GM21786 (cell line): ENCODE data around the gene CACNA1G.
A peak's percentile ranks its signal among the peaks of the same experiment; 100 is the strongest.

ENCODE experiments used
- ATAC-seq: cut with Tn5 transposase; IDR thresholded peaks from one replicate; pipeline ENCODE4 v1.9.1; 2021; ENCODE audit not compliant: unreplicated experiment

CACNA1G gene

DNA sequence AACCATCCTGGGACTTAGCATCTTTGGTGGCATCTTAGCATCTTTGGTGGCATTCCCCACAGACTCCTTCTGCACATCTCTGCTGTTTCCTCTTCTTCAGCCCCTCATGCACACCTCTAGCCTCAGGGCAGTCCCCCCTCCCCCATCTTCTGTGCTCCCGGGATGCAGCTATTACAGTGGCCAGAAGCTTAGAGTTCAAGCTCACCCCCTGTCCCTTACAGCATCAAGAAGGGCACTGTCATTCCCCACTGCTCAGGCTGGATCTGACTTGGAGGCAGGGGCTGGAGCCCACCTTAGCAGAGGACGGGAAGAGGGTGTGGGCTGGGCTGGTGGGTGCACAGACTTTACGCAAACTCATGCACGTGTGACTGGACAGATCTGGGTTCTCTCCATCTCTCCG lies 27.3 kb upstream of the CACNA1G start:
- ATAC-seq = no peak

DNA sequence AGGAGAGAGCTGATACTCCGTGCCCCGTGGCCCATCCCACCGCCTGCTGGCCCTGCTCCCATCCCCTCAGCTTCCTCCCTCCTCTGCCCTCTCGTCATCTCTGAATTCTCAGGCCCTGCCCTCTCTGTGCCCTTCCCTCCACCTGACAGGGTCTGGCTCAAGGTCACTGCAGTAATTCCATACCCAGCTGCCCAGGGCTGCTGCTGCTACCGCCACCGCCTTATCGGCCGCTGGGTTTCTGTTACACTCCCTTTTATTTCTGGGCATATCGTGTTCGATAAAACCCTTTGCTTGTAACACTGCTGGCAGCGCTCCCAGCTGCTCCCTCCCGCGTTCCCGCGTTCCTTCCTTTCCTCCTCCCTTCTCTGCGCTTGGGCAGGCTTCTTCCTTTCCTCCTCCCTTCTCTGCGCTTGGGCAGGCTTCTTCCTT lies 26.8 kb upstream of the CACNA1G start:
- no peak for ATAC-seq

DNA sequence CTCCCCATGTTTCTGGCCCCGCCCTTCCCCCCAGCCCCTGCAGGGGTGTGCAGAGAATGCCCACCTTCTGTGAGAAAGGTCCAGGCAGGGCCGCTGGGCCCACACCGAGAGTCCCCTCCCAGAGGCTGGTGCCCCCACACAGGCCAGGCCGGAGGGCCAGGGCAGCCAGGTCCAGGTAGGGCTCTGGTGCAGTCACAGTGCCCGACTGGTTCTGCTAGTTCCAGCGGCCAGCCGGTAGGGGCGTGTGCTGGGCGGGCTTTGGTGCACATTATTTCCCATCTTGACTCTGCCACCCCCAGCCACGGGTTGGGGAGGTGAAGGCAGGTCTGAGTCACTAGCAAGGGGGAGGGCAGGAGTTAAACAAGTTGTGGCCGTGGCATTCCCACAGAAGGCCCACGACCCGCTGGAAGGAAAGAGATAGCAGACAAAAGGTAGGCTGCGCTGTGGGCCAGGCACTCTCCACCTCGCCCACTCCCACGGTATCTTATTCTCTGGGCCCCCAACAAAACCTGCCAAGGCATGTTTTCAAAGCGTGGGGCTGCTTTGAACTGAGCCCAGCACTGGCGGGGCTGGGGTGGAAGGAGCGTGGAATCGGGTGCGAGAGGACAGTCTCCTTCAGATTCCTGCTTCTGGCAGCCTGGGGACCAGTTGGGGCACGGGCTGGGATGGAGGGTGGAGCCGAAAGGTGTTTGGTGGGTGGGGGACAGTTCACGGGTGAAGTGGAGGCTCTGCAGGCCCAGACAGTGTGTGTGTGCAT lies 26.1 kb upstream of the CACNA1G start:
- ATAC-seq = no peak

DNA sequence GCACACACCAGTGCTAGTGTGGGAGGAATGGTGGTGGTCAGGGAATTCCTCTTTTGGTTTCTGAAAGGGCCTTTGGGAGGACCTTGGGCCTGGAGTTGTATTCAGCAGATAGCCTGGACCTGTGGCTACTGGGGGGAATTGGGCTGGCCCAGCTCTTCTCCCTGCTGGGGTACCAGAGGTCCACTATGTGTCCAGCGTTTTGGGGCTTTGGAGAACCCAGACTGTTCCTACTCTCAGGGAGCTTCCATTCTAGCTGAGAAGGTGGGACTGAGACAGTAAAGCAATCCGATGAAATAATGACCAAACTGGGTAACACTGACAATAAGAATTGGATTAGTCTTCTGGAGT lies 25.6 kb upstream of the CACNA1G start:
- no peak for ATAC-seq

DNA sequence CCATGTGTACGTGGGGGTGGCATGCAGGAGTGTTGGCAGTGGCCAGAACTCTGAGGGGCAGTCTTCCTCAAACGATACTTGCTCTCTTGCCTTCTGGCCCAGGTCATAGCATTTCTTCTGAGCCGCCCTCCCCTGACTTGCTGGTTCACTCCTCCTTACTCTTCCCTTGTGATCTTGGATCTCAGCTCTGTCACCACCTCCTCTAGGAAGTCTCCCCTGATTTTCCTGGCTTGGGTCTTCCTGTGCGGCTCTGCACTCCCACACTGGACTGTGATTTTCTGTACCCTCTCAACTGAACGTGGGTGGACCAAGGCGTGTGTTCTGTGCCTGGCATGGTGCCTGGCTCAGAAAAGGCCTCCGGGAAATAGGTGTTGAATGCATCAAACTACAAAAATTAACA lies 25.1 kb upstream of the CACNA1G start:
- no peak for ATAC-seq

DNA sequence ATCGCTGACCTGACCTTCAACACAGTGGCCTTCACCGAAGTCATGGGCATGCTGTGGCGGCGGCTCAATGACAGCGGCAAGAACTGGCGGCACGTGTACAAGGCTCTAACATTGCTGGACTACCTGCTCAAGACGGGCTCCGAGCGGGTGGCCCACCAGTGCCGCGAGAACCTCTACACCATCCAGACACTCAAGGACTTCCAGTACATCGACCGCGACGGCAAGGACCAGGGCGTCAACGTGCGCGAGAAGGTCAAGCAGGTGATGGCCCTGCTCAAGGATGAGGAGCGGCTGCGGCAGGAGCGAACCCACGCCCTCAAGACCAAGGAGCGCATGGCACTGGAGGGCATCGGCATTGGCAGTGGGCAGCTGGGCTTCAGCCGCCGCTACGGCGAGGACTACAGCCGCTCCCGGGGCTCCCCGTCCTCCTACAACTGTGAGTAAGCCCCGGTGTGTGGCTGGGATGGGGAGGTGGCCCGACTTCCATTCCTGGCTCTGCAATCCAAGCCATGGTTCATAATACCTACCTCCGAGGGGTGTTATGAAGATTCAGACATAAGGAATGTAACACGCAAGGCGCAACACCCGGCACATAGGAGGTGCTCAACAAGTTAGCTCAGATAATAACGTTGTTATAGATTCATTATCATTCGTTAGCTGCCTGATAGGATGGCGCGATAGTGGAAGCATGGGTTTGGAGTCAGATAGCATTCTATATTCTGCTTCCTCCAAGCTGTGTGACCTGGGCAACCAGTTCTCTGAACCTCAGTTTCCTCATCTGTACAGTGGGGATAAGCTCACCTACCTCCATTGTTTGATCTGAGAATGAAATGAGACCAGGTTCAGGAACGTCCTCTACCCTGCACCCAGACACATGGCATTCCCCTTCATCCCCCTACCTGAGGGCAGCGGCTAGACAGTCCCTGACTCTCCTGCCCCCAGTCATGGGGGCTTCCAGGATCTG lies 23.6 kb upstream of the CACNA1G start:
- no peak for ATAC-seq

DNA sequence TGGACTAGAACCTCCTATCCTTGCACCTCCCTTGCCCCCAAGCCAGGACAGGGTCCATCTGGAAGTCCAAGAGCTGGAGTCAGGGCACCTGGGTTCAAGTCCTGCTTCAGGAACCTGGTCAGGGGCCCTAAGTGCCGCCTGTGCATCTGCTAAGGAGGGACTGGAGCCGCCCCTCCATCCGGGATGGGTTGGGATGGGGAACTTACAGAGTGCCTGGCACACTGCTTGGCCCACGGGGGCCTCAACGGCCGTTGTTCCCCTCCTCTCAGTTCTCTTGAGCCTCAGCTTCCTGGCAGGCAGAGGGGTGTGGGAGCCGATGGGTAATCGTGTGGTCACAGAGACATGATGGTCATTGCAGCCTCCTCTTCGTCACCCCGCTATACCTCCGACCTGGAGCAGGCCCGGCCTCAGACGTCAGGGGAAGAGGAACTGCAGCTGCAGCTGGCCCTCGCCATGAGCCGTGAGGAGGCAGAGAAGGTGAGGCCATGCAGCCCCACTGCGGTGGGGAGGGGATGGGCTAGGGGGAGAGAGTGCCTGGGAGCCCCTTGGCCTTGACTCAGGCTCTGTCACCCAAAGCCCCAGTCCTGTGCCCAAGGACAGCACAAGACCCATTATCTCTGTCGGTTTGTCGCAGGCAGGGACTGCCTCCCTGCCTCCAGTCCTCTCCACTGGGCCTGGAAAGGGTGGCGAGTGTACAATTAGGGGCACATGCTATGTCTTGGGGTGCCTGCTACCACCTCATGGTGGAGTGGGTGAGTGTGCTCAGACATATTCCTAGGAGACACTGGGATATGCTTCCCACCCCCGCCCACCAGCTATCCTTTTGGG lies 22.6 kb upstream of the CACNA1G start:
- no peak for ATAC-seq

DNA sequence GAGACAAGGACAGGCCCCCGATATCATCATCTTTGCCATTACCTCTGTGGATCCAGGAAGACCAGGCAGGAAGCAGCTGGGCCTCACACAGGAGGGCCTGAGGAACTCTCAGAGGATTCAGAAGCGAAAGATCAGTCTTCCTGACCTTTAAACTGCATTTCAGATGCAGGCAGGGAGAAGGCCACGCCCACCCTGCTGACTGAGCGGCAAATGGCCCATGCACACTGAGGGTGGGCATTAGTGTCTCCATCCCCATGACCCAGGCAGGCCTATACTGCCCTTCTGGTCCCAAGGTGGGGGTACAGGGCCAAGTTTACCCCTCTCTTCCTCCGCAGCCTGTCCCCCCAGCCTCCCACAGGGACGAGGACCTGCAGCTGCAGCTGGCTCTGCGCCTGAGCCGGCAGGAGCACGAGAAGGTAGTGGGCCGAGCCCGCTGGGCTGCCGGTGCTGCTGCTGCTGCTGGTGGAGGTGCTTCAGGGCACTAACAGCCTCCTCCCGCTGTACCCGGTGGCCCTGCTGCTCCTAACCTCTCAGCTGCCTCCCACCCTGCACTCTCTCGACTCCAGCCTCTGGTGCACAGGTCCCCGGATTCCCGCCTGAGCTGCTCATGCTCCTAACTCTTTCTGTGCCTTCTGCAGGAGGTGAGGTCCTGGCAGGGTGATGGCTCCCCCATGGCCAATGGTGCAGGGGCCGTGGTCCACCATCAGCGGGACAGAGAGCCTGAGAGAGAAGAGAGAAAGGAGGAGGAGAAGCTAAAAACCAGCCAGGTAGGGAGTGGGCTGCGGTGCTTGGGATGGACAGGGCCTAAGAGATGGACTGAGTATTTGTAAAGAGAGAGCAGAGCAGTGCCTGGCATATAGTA lies 21.7 kb upstream of the CACNA1G start:
- no peak for ATAC-seq

DNA sequence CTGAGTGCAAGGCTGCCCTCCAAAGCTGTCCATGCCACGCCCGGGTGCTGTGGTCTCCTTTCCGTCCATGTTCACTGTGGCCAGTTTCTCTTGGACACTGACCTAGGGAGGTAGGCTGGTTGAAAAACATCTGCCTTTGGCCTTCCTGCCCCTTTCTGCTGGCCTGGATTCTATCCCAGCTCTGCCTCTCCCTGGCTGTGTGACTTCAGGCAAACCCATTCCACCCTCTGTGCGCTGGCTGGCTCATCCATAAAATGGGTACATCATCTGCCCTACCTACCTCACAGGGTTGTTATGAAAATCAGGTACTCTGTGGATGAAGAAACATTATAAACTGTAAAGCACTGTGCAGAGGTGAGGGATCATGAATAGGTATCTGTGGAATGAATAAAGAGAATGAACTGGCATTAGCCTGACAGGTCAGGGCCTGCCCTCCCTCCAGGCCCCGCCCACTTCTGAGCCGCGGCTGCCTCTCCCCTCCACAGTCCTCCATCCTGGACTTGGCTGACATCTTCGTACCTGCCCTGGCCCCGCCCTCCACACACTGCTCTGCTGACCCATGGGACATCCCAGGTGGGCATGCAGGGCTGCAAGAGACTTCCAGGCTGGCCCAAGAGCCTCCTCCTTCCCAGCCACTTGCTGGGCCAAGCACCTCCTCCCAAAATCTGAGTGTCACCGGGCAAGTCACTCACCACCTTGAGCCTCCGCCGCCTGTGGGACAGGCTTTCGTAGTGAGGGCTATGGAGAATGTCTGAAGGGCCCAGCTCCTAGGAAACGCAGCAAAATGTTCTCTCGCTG lies 20.6 kb upstream of the CACNA1G start:
- no peak for ATAC-seq

DNA sequence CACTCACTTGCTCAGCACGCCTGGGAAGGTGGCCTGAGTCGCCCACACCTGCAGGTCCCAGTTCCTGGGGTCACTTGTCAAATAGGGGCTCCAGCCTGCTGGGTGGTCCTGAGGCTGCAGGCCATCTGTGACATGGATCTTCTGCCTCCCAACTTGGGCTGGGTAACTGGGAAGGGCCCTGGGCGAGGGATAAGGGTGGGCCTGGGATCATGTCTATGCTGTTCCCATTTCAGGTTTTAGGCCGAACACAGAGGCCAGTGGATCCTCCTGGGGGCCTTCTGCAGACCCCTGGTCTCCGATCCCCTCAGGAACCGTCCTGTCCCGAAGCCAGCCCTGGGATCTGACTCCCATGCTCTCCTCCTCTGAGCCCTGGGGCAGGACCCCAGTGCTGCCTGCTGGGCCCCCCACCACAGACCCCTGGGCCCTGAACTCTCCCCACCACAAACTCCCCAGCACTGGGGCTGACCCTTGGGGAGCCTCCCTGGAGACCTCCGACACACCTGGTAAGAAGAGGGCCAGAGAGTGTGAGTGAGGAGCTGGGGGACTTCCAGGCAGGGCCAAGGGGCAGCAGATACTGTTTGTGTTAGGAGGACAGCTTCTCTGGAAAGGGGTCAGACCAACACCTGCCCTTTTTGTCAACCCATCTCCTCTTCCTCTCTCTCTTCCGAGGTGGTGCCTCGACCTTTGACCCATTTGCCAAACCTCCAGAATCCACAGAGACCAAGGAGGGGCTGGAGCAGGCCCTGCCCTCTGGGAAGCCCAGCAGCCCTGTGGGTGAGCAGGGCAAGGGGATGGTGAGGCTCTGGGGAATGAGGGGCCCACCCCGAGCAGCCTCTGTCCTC lies 19.7 kb upstream of the CACNA1G start:
- ATAC-seq = no peak

DNA sequence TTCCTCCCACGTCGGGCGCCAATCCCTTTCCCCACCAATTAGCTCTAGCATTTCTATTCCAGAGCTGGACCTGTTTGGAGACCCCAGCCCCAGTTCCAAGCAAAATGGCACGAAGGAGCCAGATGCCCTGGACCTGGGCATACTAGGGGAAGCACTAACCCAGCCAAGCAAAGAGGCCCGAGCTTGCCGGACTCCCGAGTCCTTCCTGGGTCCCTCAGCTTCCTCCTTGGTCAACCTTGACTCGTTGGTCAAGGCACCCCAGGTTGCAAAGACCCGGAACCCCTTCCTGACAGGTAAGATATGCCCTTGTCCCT lies 19.2 kb upstream of the CACNA1G start:
- peak; percentile 8 for ATAC-seq

DNA sequence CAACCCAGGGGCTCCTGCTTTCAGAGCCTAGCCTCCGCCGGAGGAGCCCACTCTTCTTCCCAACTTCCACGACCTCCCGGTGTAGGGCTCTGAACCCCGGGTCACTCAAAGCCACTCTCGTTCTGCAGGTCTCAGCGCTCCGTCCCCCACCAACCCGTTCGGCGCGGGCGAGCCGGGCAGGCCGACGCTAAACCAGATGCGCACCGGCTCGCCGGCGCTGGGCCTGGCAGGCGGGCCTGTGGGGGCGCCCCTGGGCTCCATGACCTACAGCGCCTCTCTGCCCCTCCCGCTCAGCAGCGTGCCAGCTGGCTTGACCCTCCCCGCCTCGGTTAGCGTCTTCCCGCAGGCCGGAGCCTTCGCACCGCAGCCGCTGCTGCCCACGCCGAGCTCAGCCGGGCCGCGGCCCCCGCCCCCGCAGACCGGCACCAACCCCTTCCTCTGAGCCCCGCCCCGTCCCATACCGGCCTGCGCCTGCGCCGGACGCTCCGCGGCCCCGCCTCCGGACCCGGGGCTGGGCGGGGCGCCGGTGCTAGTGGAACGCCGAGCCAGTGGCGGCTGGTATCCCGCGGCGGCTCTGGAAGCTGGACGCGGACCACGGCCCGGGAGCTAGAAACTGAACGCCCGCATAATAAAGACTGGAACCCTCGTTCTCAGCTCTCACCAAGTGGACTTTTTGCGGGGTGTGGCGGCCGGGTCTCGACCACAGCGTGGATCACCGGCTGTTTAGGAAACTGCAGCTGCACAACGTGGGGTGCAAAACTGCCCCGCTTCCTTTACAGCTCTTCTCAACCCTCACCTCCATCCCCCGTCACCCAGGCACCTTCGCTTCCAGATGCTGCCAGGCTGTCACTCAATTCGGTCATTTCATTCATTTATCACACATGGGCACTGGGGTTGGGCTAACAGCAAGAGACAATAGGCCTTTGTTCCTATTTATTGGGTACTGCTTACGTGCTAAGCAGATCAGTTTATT lies 18.5 kb upstream of the CACNA1G start:
- ATAC-seq = peak; percentile 76

DNA sequence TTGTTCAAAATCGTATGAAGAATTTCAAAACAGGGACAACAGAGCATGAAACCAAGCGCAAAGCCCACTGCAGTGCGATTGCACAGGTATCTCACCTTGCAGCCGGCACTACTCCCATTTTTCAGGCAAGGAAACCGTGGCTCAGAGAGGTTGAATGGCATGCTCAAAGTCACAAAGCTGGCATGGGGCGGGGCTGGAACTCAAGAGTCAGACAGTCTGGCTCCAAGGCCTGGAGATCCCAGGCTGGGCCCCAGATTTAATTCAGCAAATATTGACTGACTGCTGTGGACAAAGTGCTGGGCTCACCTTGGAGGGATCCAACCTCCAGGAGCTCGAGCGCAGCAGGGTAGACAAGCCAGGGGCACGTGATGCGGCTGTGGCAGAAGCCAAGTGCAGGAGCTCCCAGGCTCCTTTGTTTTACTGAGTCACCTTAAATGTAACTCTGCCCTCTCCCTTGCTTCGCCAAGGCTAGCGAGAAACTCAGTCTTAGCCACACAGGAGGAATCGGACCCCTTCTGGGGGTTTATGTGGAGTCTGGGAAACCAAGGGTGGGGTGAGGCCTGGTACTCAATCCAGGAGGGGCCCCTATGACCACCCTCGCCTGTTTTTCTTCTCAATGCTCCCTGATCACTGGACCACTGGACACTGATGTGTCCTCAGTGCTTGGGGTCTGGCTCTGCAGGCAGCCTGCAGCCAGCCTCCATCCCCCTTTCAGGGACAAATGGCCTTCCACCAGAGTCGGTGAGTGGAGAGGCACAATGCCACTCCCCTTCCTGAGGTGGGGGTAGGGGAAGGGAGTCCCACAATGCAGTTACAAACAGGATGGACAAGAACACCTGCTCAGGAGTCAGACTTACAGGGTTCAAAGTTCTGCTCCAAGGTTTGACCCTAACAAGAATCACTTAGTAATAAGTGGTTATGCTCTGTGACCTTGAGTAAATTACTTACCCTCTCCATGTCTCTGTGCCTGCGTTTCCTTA lies 17.4 kb upstream of the CACNA1G start:
- ATAC-seq = no peak

DNA sequence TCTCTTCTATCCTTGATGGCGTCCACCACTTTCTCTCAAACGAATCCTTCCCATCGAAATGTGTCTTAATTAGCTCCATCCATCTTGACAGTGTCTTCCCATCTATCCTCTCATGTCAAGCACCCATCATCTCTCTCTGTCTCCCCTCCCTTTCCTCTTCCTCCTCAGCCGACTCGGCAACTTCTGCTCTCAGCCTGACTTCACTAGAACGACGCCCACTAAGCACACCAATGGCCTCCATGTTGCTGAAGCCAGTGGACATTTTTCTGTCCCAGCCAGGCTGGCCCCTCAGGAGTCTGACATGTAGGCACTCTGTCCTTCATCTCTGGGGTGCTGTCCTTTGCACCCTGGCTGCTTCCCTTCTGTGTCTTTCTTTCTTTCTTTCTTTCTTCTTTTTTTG lies 16.0 kb upstream of the CACNA1G start:
- no peak for ATAC-seq

DNA sequence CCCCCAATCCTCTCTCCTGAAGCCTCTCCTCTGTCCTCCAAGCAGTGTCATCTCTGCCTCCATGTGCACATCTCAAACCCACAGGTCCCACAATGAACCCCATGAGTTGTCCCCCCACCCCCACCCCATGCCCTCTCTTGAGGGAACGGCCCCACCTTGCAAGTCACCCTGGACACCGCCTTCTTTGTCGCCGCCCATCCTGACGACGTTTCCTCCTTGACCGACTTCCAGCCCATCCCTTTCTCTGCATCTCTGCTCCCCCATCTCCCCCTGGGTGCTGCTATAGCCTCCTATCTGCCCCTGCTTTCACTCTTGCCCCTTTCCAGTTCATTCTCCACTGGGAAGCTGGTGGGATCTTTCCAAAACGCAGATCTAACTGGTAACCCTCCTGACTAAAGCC lies 15.2 kb upstream of the CACNA1G start:
- no peak for ATAC-seq

DNA sequence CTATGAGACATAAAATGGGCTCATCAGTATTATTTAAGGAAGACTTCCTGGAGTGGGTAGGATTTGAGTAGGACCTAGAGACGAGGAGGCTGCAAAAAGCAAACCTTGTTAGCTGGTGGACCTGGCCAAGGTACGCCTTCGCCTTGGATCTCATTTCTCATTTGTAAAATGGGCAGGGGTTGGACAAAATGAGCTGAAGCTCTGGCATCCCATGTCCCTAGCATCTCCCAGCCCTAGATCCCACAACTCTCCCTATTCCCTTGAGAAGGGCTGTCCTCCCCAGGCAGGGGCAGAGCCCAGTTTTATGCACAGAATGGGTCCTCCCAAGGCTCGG lies 13.8 kb upstream of the CACNA1G start:
- no peak for ATAC-seq
